Measurements from ENCODE around the gene ECE1.
"Not testable (repeated sequence)": the region's sequence is repeated elsewhere in the genome, so short reads cannot be mapped to it uniquely, and the experiment has no call there.

The ECE1 gene

DNA sequence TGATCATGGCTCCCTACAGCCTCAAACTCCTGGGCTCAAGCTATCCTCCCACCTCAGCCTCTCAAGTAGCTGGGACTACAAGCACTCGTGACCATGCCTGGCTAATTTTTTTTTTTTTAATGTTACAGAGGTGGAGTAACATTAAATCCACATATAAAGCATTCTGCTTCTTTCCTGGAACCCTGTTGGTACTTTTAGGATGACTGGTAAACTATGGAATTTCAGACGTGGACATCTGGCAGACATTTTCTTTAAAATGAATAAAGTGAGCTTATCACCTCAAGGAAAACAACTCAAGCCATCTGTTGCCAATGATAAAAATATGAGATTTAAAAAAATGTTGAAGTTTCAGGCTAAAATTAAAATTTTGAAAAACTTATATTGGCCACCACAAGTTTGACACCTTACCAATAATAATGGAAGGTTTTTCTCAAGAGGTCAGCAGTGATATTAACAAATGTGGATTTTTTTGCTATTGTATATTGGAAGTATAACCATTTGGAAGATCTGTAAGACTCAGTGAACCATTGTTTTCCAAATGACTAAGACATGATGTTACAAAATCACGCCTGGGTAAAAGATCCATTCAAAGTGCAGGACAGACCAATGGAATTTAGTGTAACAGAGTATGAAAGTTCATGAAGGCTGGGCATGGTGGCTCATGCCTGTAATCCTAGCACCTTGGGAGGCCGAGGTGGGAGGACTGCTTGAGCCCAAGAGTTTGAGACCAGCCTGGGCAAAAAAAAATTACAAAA lies 60.8 kb downstream of the ECE1 start:
- DNase-seq = no peak

DNA sequence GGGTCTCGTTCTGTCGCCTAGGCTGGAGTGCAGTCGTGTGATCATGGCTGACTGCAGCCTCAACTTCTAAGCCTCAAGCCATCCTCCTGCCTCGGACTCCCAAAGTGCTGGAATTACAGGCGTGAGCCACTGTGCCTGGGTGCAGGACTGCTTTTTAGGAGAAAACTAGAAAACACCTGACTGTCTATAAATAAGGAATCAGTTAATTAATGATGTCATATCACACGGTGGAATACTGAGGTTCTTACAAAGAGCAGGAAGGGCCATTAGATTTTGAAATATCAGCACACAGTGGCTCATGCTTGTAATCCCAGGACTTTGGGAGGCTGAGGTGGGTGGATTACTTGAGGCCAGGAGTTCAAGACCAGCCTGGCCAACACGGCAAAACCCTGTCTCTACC lies 62.0 kb downstream of the ECE1 start:
- not testable (repeated sequence) for ATAC-seq (ENCODE audit: insufficient read depth, low read depth); H3K27ac ChIP-seq (ENCODE audit: low read length); H4K20me1 ChIP-seq (ENCODE audit: insufficient read depth, low read length); H2AFZ ChIP-seq (ENCODE audit: low read depth, low read length); H3K27me3 ChIP-seq (ENCODE audit: insufficient read depth, low read length, poor library complexity); H3K4me1 ChIP-seq (ENCODE audit: insufficient read depth, low read length); H3K4me3 ChIP-seq (ENCODE audit: low read depth in 1 of 2, low read length in 2 of 2); H3K9ac ChIP-seq (ENCODE audit: low read depth, low read length); H3K9me3 ChIP-seq (ENCODE audit: insufficient read depth, low read length, severe bottlenecking); H3K4me2 ChIP-seq (ENCODE audit: insufficient read depth, low read length); H3K79me2 ChIP-seq (ENCODE audit: insufficient read depth, low read length); DNase-seq
- H3K36me3 ChIP-seq (ENCODE audit: insufficient read depth, low read length) = peaks cover 20% of the 10 kb centered on the region

More for the DNA sequence above, 60.8 kb downstream of the ECE1 start:
- no peak for TF ChIP-seq EZH2 (IDR thresholded peaks at IDR 0.05; ENCODE audit: borderline replicate concordance, low read depth, low read length, severe bottlenecking)
- TF ChIP-seq, protein P1, sequence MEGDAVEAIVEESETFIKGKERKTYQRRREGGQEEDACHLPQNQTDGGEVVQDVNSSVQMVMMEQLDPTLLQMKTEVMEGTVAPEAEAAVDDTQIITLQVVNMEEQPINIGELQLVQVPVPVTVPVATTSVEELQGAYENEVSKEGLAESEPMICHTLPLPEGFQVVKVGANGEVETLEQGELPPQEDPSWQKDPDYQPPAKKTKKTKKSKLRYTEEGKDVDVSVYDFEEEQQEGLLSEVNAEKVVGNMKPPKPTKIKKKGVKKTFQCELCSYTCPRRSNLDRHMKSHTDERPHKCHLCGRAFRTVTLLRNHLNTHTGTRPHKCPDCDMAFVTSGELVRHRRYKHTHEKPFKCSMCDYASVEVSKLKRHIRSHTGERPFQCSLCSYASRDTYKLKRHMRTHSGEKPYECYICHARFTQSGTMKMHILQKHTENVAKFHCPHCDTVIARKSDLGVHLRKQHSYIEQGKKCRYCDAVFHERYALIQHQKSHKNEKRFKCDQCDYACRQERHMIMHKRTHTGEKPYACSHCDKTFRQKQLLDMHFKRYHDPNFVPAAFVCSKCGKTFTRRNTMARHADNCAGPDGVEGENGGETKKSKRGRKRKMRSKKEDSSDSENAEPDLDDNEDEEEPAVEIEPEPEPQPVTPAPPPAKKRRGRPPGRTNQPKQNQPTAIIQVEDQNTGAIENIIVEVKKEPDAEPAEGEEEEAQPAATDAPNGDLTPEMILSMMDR (IDR thresholded peaks at IDR 0.05; ENCODE audit: borderline replicate concordance, extremely low read depth, low read length, poor library complexity, severe bottlenecking) = no peak
- Histone ChIP-seq H4K20me1 (ENCODE audit: insufficient read depth, low read length) (no peaks in the 10 kb centered on the region), H3K36me3 (ENCODE audit: insufficient read depth, low read length) (peaks cover 25% of the 10 kb centered on the region), H3K27ac (ENCODE audit: low read length) (no peak overlapping the region), H3K9ac (ENCODE audit: low read depth, low read length) (no peak overlapping the region), H3K79me2 (ENCODE audit: insufficient read depth, low read length) (no peaks in the 10 kb centered on the region), H3K27me3 (ENCODE audit: insufficient read depth, low read length, poor library complexity) (no peaks in the 10 kb centered on the region), H3K4me1 (ENCODE audit: insufficient read depth, low read length) (no peaks in the 10 kb centered on the region), H3K4me2 (ENCODE audit: insufficient read depth, low read length) (no peak overlapping the region), H2AFZ (ENCODE audit: low read depth, low read length) (no peak overlapping the region), H3K9me3 (ENCODE audit: insufficient read depth, low read length, severe bottlenecking) (no peaks in the 10 kb centered on the region), H3K4me3 (ENCODE audit: low read depth in 1 of 2, low read length in 2 of 2) (no peak overlapping the region)
- no peak for ATAC-seq (ENCODE audit: insufficient read depth, low read depth)

GRCh38 chr1:21225065-21225464 lies 65.2 kb downstream of the ECE1 start:
- DNase-seq = no peak
- no peak overlapping the region for H2AFZ ChIP-seq (ENCODE audit: low read depth, low read length)
- H4K20me1 ChIP-seq (ENCODE audit: insufficient read depth, low read length) = no peaks in the 10 kb centered on the region
- no peak overlapping the region for H3K4me3 ChIP-seq (ENCODE audit: low read depth in 1 of 2, low read length in 2 of 2)
- no peaks in the 10 kb centered on the region for H3K27me3 ChIP-seq (ENCODE audit: insufficient read depth, low read length, poor library complexity)
- no peaks in the 10 kb centered on the region for H3K79me2 ChIP-seq (ENCODE audit: insufficient read depth, low read length)
- no peak overlapping the region for H3K27ac ChIP-seq (ENCODE audit: low read length)
- H3K4me1 ChIP-seq (ENCODE audit: insufficient read depth, low read length) = no peaks in the 10 kb centered on the region
- H3K4me2 ChIP-seq (ENCODE audit: insufficient read depth, low read length) = no peak overlapping the region
- no peaks in the 10 kb centered on the region for H3K9me3 ChIP-seq (ENCODE audit: insufficient read depth, low read length, severe bottlenecking)
- TF ChIP-seq, protein P1 (IDR thresholded peaks at IDR 0.05; ENCODE audit: borderline replicate concordance, extremely low read depth, low read length, poor library complexity, severe bottlenecking) = no peak
- no peak for TF ChIP-seq EZH2 (IDR thresholded peaks at IDR 0.05; ENCODE audit: borderline replicate concordance, low read depth, low read length, severe bottlenecking)
- no peak for ATAC-seq (ENCODE audit: insufficient read depth, low read depth)
- H3K9ac ChIP-seq (ENCODE audit: low read depth, low read length) = no peak overlapping the region
- H3K36me3 ChIP-seq (ENCODE audit: insufficient read depth, low read length) = peaks cover 27% of the 10 kb centered on the region

DNA sequence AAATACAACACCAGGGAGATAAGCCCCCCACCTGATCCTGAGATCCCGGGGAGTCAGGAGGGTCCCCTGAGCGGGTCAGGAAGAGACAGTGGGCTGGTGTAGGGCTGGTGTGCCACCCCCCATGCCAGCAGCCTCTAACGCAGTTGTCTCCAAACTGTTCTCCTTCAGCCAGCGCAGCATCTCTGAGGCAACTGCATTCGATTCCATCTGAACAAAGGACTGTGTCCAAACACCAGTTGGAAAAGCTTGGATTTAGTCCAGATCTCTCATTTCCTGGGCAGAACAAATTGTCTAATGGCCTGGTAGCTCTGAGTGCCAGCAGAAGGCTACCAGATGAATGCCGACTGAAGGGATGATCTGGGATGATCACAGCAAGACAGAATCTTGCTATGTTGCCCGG lies 69.4 kb downstream of the ECE1 start:
- ATAC-seq (ENCODE audit: insufficient read depth, low read depth) = no peak
- H3K9me3 ChIP-seq (ENCODE audit: insufficient read depth, low read length, severe bottlenecking) = no peaks in the 10 kb centered on the region
- no peak for DNase-seq
- no peak overlapping the region for H3K9ac ChIP-seq (ENCODE audit: low read depth, low read length)
- H3K4me3 ChIP-seq (ENCODE audit: low read depth in 1 of 2, low read length in 2 of 2) = no peak overlapping the region
- 0 out of 2 replicates have a peak, but pooled peaks cover 5% of the 10 kb centered on the region for H4K20me1 ChIP-seq (ENCODE audit: insufficient read depth, low read length)
- TF ChIP-seq, protein P1 (IDR thresholded peaks at IDR 0.05; ENCODE audit: borderline replicate concordance, extremely low read depth, low read length, poor library complexity, severe bottlenecking) = no peak
- TF ChIP-seq EZH2 (IDR thresholded peaks at IDR 0.05; ENCODE audit: borderline replicate concordance, low read depth, low read length, severe bottlenecking) = no peak
- H3K4me1 ChIP-seq (ENCODE audit: insufficient read depth, low read length) = no peaks in the 10 kb centered on the region
- no peak overlapping the region for H3K4me2 ChIP-seq (ENCODE audit: insufficient read depth, low read length)
- no peak overlapping the region for H3K27ac ChIP-seq (ENCODE audit: low read length)
- H3K36me3 ChIP-seq (ENCODE audit: insufficient read depth, low read length) = peaks cover 20% of the 10 kb centered on the region
- H3K79me2 ChIP-seq (ENCODE audit: insufficient read depth, low read length) = no peaks in the 10 kb centered on the region
- no peak overlapping the region for H2AFZ ChIP-seq (ENCODE audit: low read depth, low read length)
- H3K27me3 ChIP-seq (ENCODE audit: insufficient read depth, low read length, poor library complexity) = no peaks in the 10 kb centered on the region

Measured in DND-41 (cell line).